HG03469 (cell line): ENCODE measurements around the gene ARHGDIA.
"Not testable (repeated sequence)": the region's sequence is repeated elsewhere in the genome, so short reads cannot be mapped to it uniquely, and the experiment has no call there.

ENCODE experiments used
- ATAC-seq: cut with Tn5 transposase; IDR thresholded peaks from one replicate; pipeline ENCODE4 v1.9.1; 2021; ENCODE audit warnings: mild to moderate bottlenecking, moderate library complexity, moderate number of reproducible peaks; ENCODE audit not compliant: unreplicated experiment

ARHGDIA gene

DNA sequence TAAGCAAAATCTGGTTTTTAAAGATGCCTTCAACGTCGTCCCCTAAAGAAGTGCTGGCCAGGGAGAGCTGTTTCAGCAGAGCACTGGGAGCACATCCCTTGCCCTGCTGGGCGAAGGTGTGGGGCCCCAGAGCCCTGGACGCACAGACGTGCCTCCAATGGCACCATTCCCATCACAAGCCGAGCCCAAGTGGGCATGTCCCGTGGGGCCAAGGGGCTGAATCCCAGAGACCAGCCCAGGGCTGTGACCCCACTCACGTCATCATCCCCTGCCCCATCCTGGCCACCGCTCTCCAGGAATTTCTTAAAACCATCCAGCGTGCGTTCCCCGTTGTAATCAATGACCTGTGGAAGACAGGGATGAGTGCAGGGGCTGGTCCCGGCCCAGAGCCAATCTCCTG lies 26.2 kb downstream of the ARHGDIA start:
- no peak for ATAC-seq

- ATAC-seq, result no peak
Observed at GRCh38 chr17:81844327-81844851, 26.7 kb downstream of the ARHGDIA start.

- ATAC-seq, result no peak
Observed at GRCh38 chr17:81843713-81844326, 27.3 kb downstream of the ARHGDIA start.

- no peak for ATAC-seq
Observed at GRCh38 chr17:81842725-81843504, 28.2 kb downstream of the ARHGDIA start.

DNA sequence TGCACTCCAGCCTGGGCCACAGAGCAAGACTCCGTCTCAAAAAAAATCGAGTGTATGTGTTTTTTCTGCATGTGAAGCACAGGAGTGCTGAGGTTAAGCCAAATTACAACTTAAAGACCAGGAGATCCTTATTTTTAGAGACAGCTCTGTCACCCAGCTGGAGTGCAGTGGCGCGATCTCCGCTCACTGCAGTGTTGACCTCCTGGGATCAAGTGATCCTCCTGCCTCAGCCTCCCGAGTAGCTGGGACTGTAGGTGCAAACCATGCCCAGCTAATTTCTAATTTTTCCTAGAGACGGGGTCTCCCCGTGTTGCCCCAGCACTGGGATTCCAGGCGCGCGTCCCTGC lies 28.8 kb downstream of the ARHGDIA start:
- ATAC-seq, result no peak

DNA sequence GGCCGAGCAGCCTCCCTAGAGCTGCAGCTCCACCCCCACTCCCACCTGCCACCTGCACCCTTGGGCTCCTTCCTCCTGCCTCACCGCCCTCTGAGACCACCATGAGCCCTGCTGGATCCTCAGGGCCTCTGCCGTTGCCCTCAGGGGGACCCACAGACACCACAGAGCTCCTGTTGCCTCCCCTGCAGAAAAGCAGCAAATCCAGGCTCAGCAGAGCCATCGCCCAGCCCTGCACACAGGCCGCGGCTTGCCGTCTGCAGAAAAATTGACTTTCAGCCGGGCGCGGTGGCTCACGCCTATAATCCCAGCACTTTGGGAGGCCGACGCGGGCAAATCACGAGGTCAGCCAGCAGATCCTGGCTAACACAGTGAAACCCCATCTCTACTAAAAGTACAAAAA lies 29.3 kb downstream of the ARHGDIA start:
- no peak for ATAC-seq

GRCh38 chr17:81840826-81841778 lies 30.0 kb downstream of the ARHGDIA start:
- ATAC-seq, result no peak

- ATAC-seq, result not testable (repeated sequence)
Observed at GRCh38 chr17:81840059-81840458, 31.1 kb downstream of the ARHGDIA start.

- ATAC-seq, result no peak
Observed at GRCh38 chr17:81839301-81839700, 31.8 kb downstream of the ARHGDIA start.

DNA sequence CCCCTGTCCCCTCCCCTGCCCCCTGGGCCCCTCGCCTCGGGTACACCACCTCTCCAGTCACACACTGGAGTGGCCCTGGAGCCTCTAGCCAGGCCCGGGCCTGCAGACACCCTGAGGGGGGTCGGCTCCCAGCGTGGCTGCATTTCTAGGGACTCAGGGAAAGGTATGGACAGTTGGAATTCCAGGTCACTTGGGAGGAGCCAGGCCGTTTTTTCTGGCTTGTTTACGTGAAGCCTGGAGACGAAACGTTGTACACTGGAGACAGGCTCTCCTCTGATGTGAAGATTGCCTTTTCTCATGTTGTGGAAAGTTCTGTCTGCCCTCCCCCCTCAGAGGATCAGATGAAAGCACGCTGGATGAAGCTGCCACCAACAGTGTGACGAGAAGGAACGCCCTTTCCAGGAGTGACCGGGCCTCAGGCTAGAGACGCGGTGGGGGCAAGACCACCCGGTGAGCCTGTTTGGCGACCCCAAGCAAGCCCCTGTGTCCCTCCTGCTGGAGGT lies 32.3 kb downstream of the ARHGDIA start:
- ATAC-seq, result no peak

- no peak for ATAC-seq
Observed at GRCh38 chr17:81837641-81838040, 33.5 kb downstream of the ARHGDIA start.

DNA sequence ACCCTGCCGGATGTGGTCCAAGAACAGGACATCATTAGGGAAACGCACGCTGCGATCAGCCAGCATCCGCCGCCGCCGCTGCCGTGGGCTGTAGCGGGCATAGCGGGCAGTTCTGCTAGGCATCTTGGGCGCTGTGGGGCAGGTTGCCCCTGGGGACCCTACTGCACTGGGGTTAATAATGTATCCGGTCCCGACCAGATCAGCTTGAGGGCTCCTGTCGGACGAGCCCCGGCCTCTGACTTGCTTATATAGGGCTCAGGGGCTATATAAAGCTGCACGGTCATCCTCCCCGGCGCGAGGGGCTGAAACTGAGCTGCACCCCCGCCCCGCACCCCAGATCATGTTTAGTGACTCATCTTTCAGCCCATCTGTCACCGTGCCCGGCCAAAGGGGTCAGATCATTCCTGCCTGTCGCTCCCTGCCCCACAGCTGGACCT lies 36.3 kb downstream of the ARHGDIA start, which contains the start of gene PPP1R27:
TSS of gene PPP1R27 (minus strand) at position 220 of the 437 bp plus-strand sequence. CDS start at position 123, 97 bp downstream.
- no peak for ATAC-seq

DNA sequence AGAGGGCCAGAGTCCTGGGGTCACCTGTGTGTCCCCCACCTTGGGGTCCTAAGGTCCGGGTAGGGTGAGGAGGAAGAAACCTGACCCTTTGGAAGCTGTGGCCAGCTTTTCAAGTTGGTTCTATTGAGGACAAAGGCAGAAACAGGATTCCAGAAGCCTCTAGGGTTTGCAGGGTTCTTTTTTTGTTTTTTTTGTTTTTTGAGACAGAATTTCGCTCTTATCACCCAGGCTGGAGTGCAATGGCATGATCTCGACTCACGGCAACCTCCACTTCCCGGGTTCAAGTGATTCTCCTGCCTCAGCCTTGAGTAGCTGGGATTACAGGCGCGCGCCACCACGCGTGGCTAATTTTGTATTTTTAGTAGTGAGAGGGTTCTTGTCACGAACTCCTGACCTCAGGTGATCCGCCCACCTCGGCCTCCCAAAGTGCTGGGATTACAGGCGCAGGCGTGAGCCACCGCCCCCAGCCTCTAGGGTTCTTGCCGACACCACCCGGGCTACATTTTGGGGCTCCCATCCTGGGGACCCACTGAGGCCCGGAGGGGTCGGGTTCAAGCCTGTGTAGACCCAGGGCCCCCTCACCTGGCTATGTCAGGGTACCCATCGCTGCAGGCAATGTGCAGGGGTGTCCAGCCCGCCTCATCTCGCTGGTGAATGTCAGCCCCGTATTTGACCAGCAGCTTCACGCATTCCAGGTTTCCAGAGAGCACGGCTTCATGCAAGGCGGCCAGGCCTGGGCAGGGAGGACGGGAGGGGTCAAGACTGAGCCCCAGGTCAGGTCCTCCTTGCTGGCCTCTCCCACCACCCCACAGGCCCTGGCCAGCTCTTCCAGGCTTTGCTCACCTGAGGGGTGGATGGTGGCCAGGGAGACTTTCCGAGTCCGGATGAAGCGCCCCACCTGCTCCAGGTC lies 37.0 kb downstream of the ARHGDIA start:
- ATAC-seq, result no peak

DNA sequence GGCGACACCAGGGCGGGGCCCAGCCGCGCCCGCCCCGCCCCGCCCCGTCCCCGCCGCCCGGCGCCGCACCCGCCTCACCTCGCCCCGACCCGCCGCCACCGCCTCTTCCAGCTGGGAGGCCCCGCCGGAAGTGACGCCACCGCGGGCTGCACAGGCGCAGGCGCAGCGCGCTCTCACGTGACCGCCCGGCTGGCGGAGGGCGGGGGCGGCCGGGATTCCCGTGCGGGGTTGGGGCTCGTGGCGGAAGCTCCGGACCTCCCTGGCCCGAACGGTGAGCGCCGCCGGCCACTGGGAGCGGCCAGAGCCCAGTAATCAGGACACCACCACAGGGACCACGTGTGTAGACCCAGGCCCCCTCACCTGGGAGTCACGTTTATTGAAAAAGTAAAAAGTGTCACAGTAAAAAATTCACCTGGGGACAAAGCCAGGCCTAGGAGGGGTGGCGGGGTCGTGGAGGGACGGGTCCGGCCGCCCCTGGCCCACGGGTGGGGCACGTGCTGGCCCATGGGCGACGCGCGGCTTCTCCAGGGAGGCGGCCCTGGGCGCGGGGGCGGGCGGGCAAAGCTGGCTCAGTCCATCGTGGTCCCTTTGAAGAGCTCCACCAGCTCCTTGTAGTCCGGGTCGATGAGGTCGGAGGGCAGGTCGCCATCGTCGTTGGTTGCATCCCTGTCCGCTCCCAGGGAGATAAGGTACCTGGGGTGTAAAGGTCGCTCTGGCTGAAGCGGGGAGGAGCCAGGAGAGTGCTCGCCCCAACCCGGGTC lies 37.8 kb downstream of the ARHGDIA start, which contains the start of gene MCRIP1:
TSS of gene MCRIP1 (minus strand) at position 132 of the 761 bp plus-strand sequence. CDS start 8,785 bp downstream, outside the sequence.
- ATAC-seq, result peak; percentile 69

DNA sequence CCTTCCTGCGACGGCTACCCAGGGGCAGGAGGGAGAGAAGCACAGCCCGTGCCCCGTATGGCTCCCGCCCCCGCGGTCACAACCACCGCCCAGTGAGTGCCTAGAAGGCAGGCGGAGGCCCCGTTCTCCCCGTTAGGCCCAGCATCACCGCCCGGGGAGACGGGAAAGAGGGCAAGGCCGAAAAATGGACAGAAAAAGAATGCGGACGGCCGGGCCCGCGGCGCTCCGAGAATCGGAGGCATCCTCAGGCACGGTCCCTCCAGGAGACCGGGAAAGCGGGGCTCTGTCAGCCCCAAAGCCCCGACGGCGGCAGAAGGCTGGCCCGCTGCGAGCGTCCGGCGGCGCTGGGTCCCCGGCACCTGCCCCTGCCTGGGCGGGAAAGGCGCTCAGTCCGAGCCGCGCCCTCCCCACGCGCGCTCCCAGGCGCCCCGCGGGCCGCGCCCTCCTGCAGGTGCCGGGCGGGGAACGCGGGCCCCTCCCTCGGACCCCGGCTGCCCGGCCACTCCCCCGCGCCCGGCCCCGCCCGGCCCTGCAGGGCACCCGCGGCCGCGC lies 38.5 kb downstream of the ARHGDIA start:
- ATAC-seq, result peak; percentile 9

- ATAC-seq, result no peak
Observed at GRCh38 chr17:81831957-81832607, 39.1 kb downstream of the ARHGDIA start.

GRCh38 chr17:81831563-81831956 lies 39.6 kb downstream of the ARHGDIA start:
- no peak for ATAC-seq

DNA sequence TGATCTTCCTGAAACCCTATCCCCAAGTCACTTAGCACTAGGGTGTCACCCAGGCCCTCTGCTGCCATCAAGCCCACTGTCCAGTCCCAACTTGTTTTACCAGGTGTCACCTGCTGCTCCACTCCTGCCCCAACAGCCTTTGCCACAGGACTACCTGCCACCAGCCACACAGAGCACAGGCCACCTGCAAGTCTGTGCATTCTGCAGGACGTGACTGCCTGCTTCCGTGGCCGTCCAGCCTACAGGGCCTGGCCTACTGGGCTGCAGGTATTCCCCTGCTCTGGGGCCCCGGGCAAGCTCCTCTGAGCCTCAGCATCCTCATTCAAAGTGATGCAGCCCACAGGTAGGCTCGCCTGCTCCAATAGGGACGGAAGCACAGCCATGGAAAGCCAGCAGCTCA lies 41.3 kb downstream of the ARHGDIA start:
- no peak for ATAC-seq
